IMR-90 (cell line): ENCODE results near the gene MYADM. TPM values are rescaled to one million over a fixed set of nuclear protein-coding genes. Genes with fewer than 3 reads are reported as not detected.

Experiments
- ATAC-seq: fragments of 200-7000 bp; cut with Tn5 transposase; 2 replicates; pipeline ENCODE4 v1.9.1; 2020; ENCODE audit warnings: low read depth, mild to moderate bottlenecking, moderate library complexity
- BruUV-seq: library from RNA; stranded (reverse); fragments of 400-500 nt; replicated peaks from 2 replicates; lab custom pipeline; 2021; lab: Mats Ljungman, UMichigan
- CTCF ChIA-PET: fragments of 300-600 bp; formaldehyde crosslinking; extraction: SDS; loops from one replicate; lab custom pipeline; 2021; ENCODE audit warnings: antibody characterized with exemption; lab: Yijun Ruan, JAX
- POLR2A ChIA-PET: fragments of 300-600 bp; sonication (Branson Sonifier 250); formaldehyde crosslinking; loops from one replicate; lab custom pipeline; 2022; ENCODE audit warnings: antibody characterized with exemption; ENCODE audit not compliant: unreplicated experiment; lab: Charles Lee
- DNase-seq: peaks from one replicate; pipeline ENCODE4 v3.0.0; 2013
- H2AFZ ChIP-seq: replicated peaks from 2 replicates; pipeline ENCODE3; 2013; ENCODE audit warnings: low read length, mild to moderate bottlenecking; ENCODE audit not compliant: poor library complexity
- H2AK5ac ChIP-seq: 2 replicates; pipeline ENCODE4 v1.6.1; 2013; ENCODE audit warnings: low read depth, low read length, inconsistent platforms
- H2AK9ac ChIP-seq: replicated peaks from 2 replicates; pipeline ENCODE3; 2013; ENCODE audit warnings: mild to moderate bottlenecking, low read depth, low read length, moderate library complexity; ENCODE audit not compliant: poor library complexity
- H2BK120ac ChIP-seq: 2 replicates; pipeline ENCODE4 v1.6.1; 2013; ENCODE audit warnings: low read depth, low read length, inconsistent platforms
- H2BK15ac ChIP-seq: 3 replicates; pipeline ENCODE4 v1.6.1; 2013; ENCODE audit warnings: low read depth, low read length, inconsistent platforms
- H2BK20ac ChIP-seq: 2 replicates; pipeline ENCODE4 v1.6.1; 2013; ENCODE audit warnings: low read depth, mild to moderate bottlenecking, inconsistent platforms, low read length, moderate library complexity
- H2BK5ac ChIP-seq: 2 replicates; pipeline ENCODE4 v1.6.1; 2013; ENCODE audit warnings: mild to moderate bottlenecking, low read depth, low read length, inconsistent platforms; ENCODE audit not compliant: poor library complexity, severe bottlenecking
- H3K14ac ChIP-seq: replicated peaks from 2 replicates; pipeline ENCODE4 v1.6.1; 2013; ENCODE audit warnings: low read depth, low read length, inconsistent platforms
- H3K18ac ChIP-seq: 2 replicates; pipeline ENCODE4 v1.6.1; 2013; ENCODE audit warnings: low read depth, low read length, control low read depth
- H3K23ac ChIP-seq: 2 replicates; pipeline ENCODE4 v1.6.1; 2013; ENCODE audit warnings: low read depth, low read length, inconsistent platforms
- H3K27ac ChIP-seq: 2 replicates; pipeline ENCODE4 v1.5.1; 2013; ENCODE audit warnings: mild to moderate bottlenecking, control low read depth, low read length; ENCODE audit not compliant: insufficient read depth
- H3K27me3 ChIP-seq: 2 replicates; pipeline ENCODE4 v1.6.1; 2013; ENCODE audit warnings: low read length; ENCODE audit not compliant: control insufficient read depth, insufficient read depth
- H3K36me3 ChIP-seq: 2 replicates; pipeline ENCODE4 v1.6.1; 2013; ENCODE audit warnings: low read length, mixed read lengths; ENCODE audit not compliant: control insufficient read depth, insufficient read depth
- H3K4ac ChIP-seq: 2 replicates; pipeline ENCODE4 v1.6.1; 2013; ENCODE audit warnings: low read depth, low read length, inconsistent platforms
- H3K4me1 ChIP-seq: 2 replicates; pipeline ENCODE4 v1.6.1; 2013; ENCODE audit warnings: low read length, mixed read lengths; ENCODE audit not compliant: control insufficient read depth, insufficient read depth
- H3K4me2 ChIP-seq: 2 replicates; pipeline ENCODE4 v1.6.1; 2013; ENCODE audit warnings: low read depth, mild to moderate bottlenecking, control low read depth, low read length, moderate library complexity
- H3K4me3 ChIP-seq: 2 replicates; pipeline ENCODE4 v1.5.1; 2013; ENCODE audit warnings: low read depth, mild to moderate bottlenecking, control low read depth, low read length, moderate library complexity; ENCODE audit not compliant: insufficient read depth
- H3K56ac ChIP-seq: 2 replicates; pipeline ENCODE4 v1.6.1; 2013; ENCODE audit warnings: low read length, inconsistent platforms; ENCODE audit not compliant: insufficient read depth; ENCODE audit errors: extremely low read depth
- H3K79me1 ChIP-seq, 2 experiments: 2 replicates each; pipeline ENCODE4 v1.6.1; 2013; ENCODE audit warnings: low read length in 2 of 2, inconsistent platforms in 1 of 2, low read depth in 1 of 2
- H3K9ac ChIP-seq: 2 replicates; pipeline ENCODE4 v1.6.1; 2013; ENCODE audit warnings: low read depth, low read length, control low read depth
- H3K9me1 ChIP-seq: 2 replicates; pipeline ENCODE4 v1.6.1; 2013; ENCODE audit warnings: low read length, inconsistent platforms; ENCODE audit not compliant: insufficient read depth
- H3K9me3 ChIP-seq: 2 replicates; pipeline ENCODE4 v1.6.1; 2013; ENCODE audit warnings: low read length; ENCODE audit not compliant: control insufficient read depth, insufficient read depth
- H4K20me1 ChIP-seq: 2 replicates; pipeline ENCODE4 v1.6.1; 2013; ENCODE audit warnings: low read length, inconsistent platforms; ENCODE audit not compliant: insufficient read depth
- H4K5ac ChIP-seq: 2 replicates; pipeline ENCODE4 v1.6.1; 2013; ENCODE audit warnings: mild to moderate bottlenecking, low read depth, low read length, control low read depth
- H4K8ac ChIP-seq, 2 experiments: 2 replicates each; pipeline ENCODE4 v1.6.1; 2013; ENCODE audit warnings: low read depth in 2 of 2, low read length in 2 of 2, control low read depth in 1 of 2, inconsistent platforms in 1 of 2
- H4K91ac ChIP-seq: 2 replicates; pipeline ENCODE4 v1.6.1; 2013; ENCODE audit warnings: low read depth, low read length, inconsistent platforms; ENCODE audit not compliant: insufficient read depth
- CEBPB ChIP-seq: IDR thresholded peaks from 2 replicates; pipeline ENCODE4 v1.6.1; 2012; ENCODE audit warnings: low read depth, low read length, improper control_type of control experiment
- CTCF ChIP-seq: conservative IDR thresholded peaks from 2 replicates; pipeline ENCODE4 v1.5.1; 2012; ENCODE audit warnings: mild to moderate bottlenecking, low read depth, low read length, improper control_type of control experiment
- ELK1 ChIP-seq: fragments of 150-350 bp; IDR thresholded peaks from 2 replicates; pipeline ENCODE4 v1.6.1; 2016; ENCODE audit warnings: low read depth, mild to moderate bottlenecking, low read length, moderate library complexity, borderline replicate concordance
- MXI1 ChIP-seq: IDR thresholded peaks from 2 replicates; pipeline ENCODE4 v1.6.1; 2012; ENCODE audit warnings: low read depth, mild to moderate bottlenecking, low read length, moderate library complexity, borderline replicate concordance
- POLR2A ChIP-seq: IDR thresholded peaks from 2 replicates; pipeline ENCODE4 v1.6.1; 2012; ENCODE audit warnings: mild to moderate bottlenecking, low read depth, low read length
- WGBS, 2 experiments: methylation state at CpG; one replicate each; pipeline versions ENCODE4 v1.1.5 to v1.1.7; 2013; ENCODE audit warnings: missing lambda C conversion rate in 2 of 2; ENCODE audit not compliant: insufficient read length in 1 of 2; ENCODE audit errors: extremely low coverage in 2 of 2; 5-methylcytosine and 5-hydroxymethylcytosine counted together
- dilution Hi-C: fragments of 300-500 bp; cut with HindIII; formaldehyde crosslinking; loops from one replicate; pipeline ENCODE4 v1.14.3; 2018; ENCODE audit warnings: low sequenced_read_pairs; ENCODE audit not compliant: unreplicated experiment
- in situ Hi-C: fragments of 300-500 bp; cut with MboI; formaldehyde crosslinking; loops from 3 replicates; pipeline ENCODE4 v1.14.3; 2019; ENCODE audit warnings: low sequenced_read_pairs, inconsistent platforms, mixed read lengths
- intact Hi-C: fragments of 100-400 bp; cut with micrococcal nuclease; formaldehyde crosslinking; loops from 2 replicates; pipeline ENCODE4 v1.10.0; 2022
- polyA plus RNA-seq, 3 experiments: library from polyadenylated mRNA; depleted of rRNA; stranded (reverse); fragments of >200 nt; gene quantifications; 2 replicates each; pipeline ENCODE4 v1.2.3, GENCODE V29; 2012; ENCODE audit warnings: low replicate concordance in 1 of 3
- total RNA-seq: library from RNA; depleted of rRNA; stranded (reverse); fragments of >200 nt; gene quantifications from 2 replicates; pipeline ENCODE4 v1.2.3, GENCODE V29; 2012

MYADM gene
- total and polyA plus RNA-seq, 2 of the 4 experiments (the other 2 are of a cell fraction) = 4.8 to 96.1 TPM

DNA sequence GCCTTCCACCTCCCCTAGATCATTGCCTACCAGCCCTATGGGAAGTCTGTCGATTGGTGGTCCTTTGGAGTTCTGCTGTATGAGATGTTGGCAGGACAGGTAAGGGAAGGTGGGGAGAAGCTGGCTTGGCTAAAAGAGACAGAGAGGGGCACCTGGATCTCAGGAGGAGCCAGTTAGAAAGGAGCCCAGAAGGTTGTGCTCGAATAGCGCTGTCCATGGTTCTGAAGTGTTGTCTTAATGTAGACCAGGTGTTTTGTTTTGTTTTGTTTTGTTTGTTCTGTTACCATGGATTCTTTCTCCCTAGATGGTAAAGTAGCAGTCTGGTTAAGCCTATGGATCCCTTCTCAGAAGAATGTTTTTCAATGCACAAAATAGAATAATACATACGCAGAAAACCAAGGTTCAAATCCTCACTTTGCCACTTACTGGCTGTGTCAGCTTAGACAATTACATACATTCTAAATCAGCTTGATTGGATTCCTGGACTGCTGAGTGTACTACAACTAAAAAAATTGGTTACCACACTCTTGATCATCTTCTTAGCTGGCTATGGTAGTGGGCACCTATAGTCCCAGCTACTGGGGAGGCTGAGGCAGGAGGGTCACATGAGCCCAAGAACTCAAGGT lies 35.5 kb downstream of the MYADM start:
- Histone ChIP-seq H4K91ac (no peak overlapping the region), H2AK9ac (no peak overlapping the region), H3K23ac (no peak overlapping the region), H2BK5ac (no peak overlapping the region), H3K4ac (no peak overlapping the region), H3K9me1 (no peaks in the 10 kb centered on the region), H3K56ac (no peak overlapping the region), H3K4me1 (peaks cover 2% of the 10 kb centered on the region; the same call in 1 of the 2 replicates), H3K27me3 (peaks cover 16% of the 10 kb centered on the region), H3K9me3 (no peaks in the 10 kb centered on the region), H3K9ac (no peak overlapping the region), H4K8ac (no peak overlapping the region), H2AK5ac (no peak overlapping the region), H2BK120ac (no peak overlapping the region), H3K4me2 (no peak overlapping the region), H3K14ac (no peak overlapping the region), H4K20me1 (no peaks in the 10 kb centered on the region), H2AFZ (no peak overlapping the region), H4K5ac (no peak overlapping the region), H3K36me3 (no peaks in the 10 kb centered on the region), H2BK20ac (no peak overlapping the region), H3K4me3 (no peak overlapping the region), H2BK15ac (no peak overlapping the region), H3K79me1 (no peaks in the 10 kb centered on the region), H3K27ac (no peak overlapping the region), H3K18ac (no peak overlapping the region)
- dilution Hi-C loops = no loop called here
- ChIA-PET CTCF (no interaction called here), POLR2A (no interaction called here)
- WGBS, 2 experiments = no CpG with 5 or more reads among the region's 4 CpGs
- peak; percentile 30 for DNase-seq
- no peak for ATAC-seq
- TF ChIP-seq MXI1 (no peak), CEBPB (no peak), POLR2A (no peak), CTCF (no peak), ELK1 (no peak)
- no TSS peak for BruUV-seq
- intact Hi-C loops = loop anchor here (2.0 kb wide), 1 partner anchor 24 kb away; no protein-coding TSS in a partner anchor
- in situ Hi-C loops = no loop called here
